ENCODE data around the gene RGCC.

GRCh38 chr13:41514853-41515395 lies 57.6 kb downstream of the RGCC start:
- TF ChIP-seq CTCF (IDR thresholded peaks at IDR 0.05) (no peak), POLR2A (IDR thresholded peaks at IDR 0.05) (no peak)
